Nephron (organoid): ENCODE results near the gene OSBPL10.
A peak's percentile ranks its signal among the peaks of the same experiment; 100 is the strongest.
"Not testable (repeated sequence)": the region's sequence is repeated elsewhere in the genome, so short reads cannot be mapped to it uniquely, and the experiment has no call there.

Experiments
- H3K27ac Mint-ChIP-seq, 3 experiments: 2 replicates each; pipeline ENCODE4 v1.8.0; 2020; ENCODE audit warnings: mixed read lengths in 3 of 3, mild to moderate bottlenecking in 2 of 3, moderate library complexity in 1 of 3
- H3K27me3 Mint-ChIP-seq: 2 replicates; pipeline ENCODE4 v1.8.0; 2021; ENCODE audit warnings: low read depth, mild to moderate bottlenecking, moderate library complexity, mixed read lengths
- H3K36me3 Mint-ChIP-seq: 2 replicates; pipeline ENCODE4 v1.8.0; 2020; ENCODE audit warnings: low read depth, mixed read lengths
- H3K4me1 Mint-ChIP-seq: 2 replicates; pipeline ENCODE4 v1.8.0; 2020; ENCODE audit warnings: mixed read lengths
- H3K4me3 Mint-ChIP-seq, 3 experiments: 2 replicates each; pipeline ENCODE4 v1.8.0; 2020; ENCODE audit warnings: mild to moderate bottlenecking in 3 of 3, mixed read lengths in 3 of 3, moderate library complexity in 2 of 3
- H3K9me3 Mint-ChIP-seq: 2 replicates; pipeline ENCODE4 v1.8.0; 2020; ENCODE audit warnings: mixed read lengths
- TF ChIP-seq, protein P1 (sequence below), 3 experiments: fragments of 200-600 bp; sonication (generic); IDR thresholded peaks; one replicate each; pipeline ENCODE4 v1.5.0; 2021; ENCODE audit warnings: antibody characterized with exemption in 3 of 3; ENCODE audit not compliant: unreplicated experiment in 3 of 3

Gene OSBPL10

DNA sequence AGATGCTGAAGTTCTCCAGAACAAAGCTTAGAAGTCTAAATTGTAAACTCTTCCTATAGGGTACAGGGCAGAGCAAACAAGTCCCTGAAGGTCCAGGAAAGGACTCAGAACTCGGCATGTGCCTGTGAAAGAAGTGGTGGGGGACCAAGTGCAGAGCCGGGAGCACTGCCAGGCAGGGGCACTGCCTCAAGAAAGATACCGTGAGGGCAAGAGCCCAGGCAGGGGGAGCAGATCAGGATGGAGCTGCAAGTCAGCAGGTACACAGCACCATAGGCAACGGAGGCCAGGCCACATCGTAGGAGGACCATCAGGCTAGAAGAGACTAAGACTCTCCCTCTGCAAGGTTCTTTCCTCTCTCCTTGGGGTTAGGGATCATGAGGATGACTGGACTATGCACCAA is 191.6 kb downstream of the OSBPL10 start:
- Mint-ChIP-seq H3K4me1 (peaks cover 35% of the 10 kb centered on the region), H3K27ac (no peak overlapping the region), H3K9me3 (no peaks in the 10 kb centered on the region), H3K4me3 (no peak overlapping the region), H3K27me3 (no peaks in the 10 kb centered on the region), H3K36me3 (peaks cover under 1% of the 10 kb centered on the region)
- TF ChIP-seq, protein P1, sequence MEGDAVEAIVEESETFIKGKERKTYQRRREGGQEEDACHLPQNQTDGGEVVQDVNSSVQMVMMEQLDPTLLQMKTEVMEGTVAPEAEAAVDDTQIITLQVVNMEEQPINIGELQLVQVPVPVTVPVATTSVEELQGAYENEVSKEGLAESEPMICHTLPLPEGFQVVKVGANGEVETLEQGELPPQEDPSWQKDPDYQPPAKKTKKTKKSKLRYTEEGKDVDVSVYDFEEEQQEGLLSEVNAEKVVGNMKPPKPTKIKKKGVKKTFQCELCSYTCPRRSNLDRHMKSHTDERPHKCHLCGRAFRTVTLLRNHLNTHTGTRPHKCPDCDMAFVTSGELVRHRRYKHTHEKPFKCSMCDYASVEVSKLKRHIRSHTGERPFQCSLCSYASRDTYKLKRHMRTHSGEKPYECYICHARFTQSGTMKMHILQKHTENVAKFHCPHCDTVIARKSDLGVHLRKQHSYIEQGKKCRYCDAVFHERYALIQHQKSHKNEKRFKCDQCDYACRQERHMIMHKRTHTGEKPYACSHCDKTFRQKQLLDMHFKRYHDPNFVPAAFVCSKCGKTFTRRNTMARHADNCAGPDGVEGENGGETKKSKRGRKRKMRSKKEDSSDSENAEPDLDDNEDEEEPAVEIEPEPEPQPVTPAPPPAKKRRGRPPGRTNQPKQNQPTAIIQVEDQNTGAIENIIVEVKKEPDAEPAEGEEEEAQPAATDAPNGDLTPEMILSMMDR (IDR thresholded peaks at IDR 0.05; ENCODE audit: unreplicated experiment in 3 of 3), result no peak

DNA sequence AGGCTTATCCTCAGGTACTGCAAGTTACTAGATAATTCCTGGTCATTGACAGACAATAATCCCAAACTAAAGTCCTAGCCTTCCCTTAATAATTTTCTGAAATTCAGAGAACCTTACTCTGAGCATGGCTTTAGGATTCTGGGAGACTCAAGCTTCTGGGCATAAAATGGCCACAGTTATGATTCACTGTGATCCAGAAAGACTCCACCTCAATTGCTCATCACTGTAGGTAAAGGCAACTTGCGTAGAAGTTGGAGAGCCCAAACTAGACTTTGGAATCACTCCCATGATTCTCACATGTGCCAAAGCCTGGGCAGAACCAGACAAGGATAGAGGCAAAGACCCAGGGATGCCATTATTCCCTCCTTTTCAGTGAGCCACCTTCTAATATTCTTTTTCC is 195.3 kb downstream of the OSBPL10 start:
- Mint-ChIP-seq H3K4me1 (peaks cover 8% of the 10 kb centered on the region), H3K27me3 (no peaks in the 10 kb centered on the region), H3K4me3 (no peak overlapping the region), H3K27ac (no peak overlapping the region), H3K9me3 (peaks cover 14% of the 10 kb centered on the region), H3K36me3 (no peaks in the 10 kb centered on the region)
- TF ChIP-seq, protein P1 (IDR thresholded peaks at IDR 0.05; ENCODE audit: unreplicated experiment in 3 of 3), result no peak

DNA sequence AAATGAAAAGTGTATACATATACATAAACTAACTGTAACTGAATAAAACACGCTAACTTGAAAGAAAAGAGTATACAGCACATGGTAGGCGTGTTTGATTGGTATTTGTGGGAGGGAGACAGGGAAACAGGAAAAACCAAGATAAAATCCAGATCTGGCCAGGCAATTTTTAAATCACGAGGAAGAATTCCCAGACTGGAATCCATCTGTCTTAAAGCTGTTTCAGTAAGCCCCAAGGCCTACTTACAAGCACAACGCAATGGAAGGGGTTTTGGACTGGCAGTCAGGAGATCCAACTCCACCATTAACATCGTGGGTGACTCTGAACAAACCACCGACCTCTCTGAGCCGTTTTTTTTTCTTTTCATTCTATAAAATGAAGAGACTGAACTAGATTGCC is 195.8 kb downstream of the OSBPL10 start:
- Mint-ChIP-seq H3K36me3 (no peaks in the 10 kb centered on the region), H3K9me3 (peaks cover 18% of the 10 kb centered on the region), H3K27ac (no peak overlapping the region), H3K4me3 (no peak overlapping the region), H3K4me1 (peaks cover 3% of the 10 kb centered on the region), H3K27me3 (no peaks in the 10 kb centered on the region)
- TF ChIP-seq, protein P1 (IDR thresholded peaks at IDR 0.05; ENCODE audit: unreplicated experiment in 3 of 3), result no peak

DNA sequence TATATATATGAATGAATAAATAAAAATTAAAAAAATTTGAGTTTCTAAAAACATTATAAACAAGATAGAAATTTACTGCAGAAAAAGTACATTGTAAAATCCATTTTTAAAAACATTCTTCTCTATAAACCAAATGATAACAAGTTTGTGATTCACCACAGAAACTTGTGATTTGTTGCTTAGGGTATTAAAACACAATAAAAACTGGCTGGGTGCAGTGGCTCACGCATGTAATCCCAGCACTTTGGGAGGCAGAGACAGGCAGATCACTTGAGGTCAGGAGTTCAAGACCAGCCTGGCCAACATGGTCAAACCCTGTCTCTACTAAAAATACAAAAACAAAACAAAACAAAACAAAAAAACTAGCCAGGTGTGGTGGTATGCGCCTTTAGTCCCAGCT is 197.2 kb downstream of the OSBPL10 start:
- not testable (repeated sequence) for H3K27ac Mint-ChIP-seq, H3K27me3 Mint-ChIP-seq, H3K36me3 Mint-ChIP-seq, H3K4me3 Mint-ChIP-seq, H3K4me1 Mint-ChIP-seq
- peaks cover 28% of the 10 kb centered on the region for H3K9me3 Mint-ChIP-seq

DNA sequence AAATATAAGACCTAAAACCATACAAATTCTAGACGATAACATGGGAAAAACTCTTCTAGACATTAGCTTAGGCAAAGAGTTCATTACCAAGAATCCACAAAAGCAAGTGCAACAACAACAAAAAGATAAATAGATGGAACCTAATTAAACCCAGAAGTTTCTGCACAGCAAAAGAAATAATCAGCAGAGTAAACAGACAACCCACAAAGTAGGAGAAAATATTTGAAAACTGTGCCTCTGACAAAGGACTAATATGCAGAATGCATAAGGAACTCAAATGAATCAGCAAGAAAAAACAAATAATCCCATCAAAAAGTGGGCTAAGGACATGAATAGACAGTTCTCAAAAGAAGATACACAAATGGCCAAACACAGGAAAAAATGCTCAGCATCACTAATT is 198.8 kb downstream of the OSBPL10 start:
- not testable (repeated sequence) for H3K4me1 Mint-ChIP-seq, H3K27me3 Mint-ChIP-seq, H3K36me3 Mint-ChIP-seq, H3K4me3 Mint-ChIP-seq, H3K27ac Mint-ChIP-seq
- peaks cover 37% of the 10 kb centered on the region for H3K9me3 Mint-ChIP-seq

DNA sequence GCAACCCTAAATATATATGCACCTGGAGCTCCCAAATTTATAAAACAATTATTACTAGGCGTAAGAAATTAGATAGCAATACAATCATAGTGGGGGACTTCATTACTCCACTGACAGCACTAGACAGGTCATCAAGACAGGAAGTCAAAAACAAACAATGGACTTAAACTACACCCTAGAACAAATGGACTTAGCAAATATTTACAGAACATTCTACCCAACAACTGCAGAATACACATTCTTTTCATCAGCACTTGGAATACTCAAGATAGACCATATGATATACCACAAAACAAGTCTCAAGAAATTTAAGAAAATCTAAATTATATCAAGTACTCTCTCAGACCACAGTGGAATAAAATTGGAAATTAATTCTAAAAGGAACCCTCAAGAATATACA is 201.5 kb downstream of the OSBPL10 start:
- no peak overlapping the region for H3K4me3 Mint-ChIP-seq
- H3K27ac Mint-ChIP-seq, result no peak overlapping the region
- peaks cover 12% of the 10 kb centered on the region for H3K36me3 Mint-ChIP-seq
- no peaks in the 10 kb centered on the region for H3K4me1 Mint-ChIP-seq
- no peaks in the 10 kb centered on the region for H3K27me3 Mint-ChIP-seq
- peaks cover 39% of the 10 kb centered on the region for H3K9me3 Mint-ChIP-seq
- TF ChIP-seq, protein P1 (IDR thresholded peaks at IDR 0.05; ENCODE audit: unreplicated experiment in 3 of 3), result no peak

DNA sequence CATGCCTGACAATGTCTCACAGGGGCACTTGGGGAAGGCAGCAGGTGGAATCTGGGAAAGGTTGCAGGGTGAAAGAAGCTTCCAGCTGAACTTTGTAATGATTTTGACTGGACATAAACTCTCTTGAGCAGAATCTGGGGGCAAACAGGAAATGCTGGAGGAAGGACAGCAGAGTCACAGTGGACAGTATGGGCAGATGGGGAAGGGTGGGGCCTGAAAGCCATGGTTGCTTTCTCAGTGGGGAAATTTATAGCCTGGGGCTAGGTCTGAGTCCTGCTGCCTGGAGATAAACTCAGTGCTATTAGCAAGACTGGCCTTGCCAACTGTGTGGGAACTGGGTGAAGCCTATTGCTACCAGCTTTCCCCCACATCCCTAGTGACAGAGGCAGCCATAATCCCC is 203.2 kb downstream of the OSBPL10 start:
- Mint-ChIP-seq H3K4me1 (peaks cover 6% of the 10 kb centered on the region), H3K36me3 (peaks cover 12% of the 10 kb centered on the region), H3K27ac (peak overlapping the region in 1 of 3 experiments; percentile 22), H3K4me3 (no peak overlapping the region), H3K27me3 (no peaks in the 10 kb centered on the region), H3K9me3 (peaks cover 45% of the 10 kb centered on the region)
- TF ChIP-seq, protein P1 (IDR thresholded peaks at IDR 0.05; ENCODE audit: unreplicated experiment in 3 of 3), result no peak
